Transverse colon (tissue), 3 donors: ENCODE data around the gene ARL6IP4.

Source experiments
- CTCF ChIP-seq, 5 experiments: fragments of 200-600 bp in 3 of 5; fragments of 450-650 bp in 2 of 5; sonication (generic) in 3 of 5; IDR thresholded peaks; 1 replicate in 2 of 5; 2 replicates in 3 of 5; pipeline ENCODE4 v1.5.1; 2016 to 2017; ENCODE audit warnings: antibody characterized with exemption in 5 of 5, inconsistent platforms in 3 of 5, mild to moderate bottlenecking in 2 of 5, moderate library complexity in 1 of 5
- POLR2A ChIP-seq: fragments of 450-650 bp; IDR thresholded peaks from one replicate; pipeline ENCODE4 v1.6.1; 2016; ENCODE audit warnings: antibody characterized with exemption, mild to moderate bottlenecking, moderate library complexity

GRCh38 chr12:122994140-122994675 is 13.7 kb downstream of the ARL6IP4 start:
- TF ChIP-seq CTCF (IDR thresholded peaks at IDR 0.05) (no peak), POLR2A (no peak)
